ENCODE measurements around the gene AP5M1.
"Not testable (repeated sequence)": the region's sequence is repeated elsewhere in the genome, so short reads cannot be mapped to it uniquely, and the experiment has no call there.

AP5M1 gene, protein sequence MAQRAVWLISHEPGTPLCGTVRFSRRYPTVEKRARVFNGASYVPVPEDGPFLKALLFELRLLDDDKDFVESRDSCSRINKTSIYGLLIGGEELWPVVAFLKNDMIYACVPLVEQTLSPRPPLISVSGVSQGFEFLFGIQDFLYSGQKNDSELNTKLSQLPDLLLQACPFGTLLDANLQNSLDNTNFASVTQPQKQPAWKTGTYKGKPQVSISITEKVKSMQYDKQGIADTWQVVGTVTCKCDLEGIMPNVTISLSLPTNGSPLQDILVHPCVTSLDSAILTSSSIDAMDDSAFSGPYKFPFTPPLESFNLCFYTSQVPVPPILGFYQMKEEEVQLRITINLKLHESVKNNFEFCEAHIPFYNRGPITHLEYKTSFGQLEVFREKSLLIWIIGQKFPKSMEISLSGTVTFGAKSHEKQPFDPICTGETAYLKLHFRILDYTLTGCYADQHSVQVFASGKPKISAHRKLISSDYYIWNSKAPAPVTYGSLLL

DNA sequence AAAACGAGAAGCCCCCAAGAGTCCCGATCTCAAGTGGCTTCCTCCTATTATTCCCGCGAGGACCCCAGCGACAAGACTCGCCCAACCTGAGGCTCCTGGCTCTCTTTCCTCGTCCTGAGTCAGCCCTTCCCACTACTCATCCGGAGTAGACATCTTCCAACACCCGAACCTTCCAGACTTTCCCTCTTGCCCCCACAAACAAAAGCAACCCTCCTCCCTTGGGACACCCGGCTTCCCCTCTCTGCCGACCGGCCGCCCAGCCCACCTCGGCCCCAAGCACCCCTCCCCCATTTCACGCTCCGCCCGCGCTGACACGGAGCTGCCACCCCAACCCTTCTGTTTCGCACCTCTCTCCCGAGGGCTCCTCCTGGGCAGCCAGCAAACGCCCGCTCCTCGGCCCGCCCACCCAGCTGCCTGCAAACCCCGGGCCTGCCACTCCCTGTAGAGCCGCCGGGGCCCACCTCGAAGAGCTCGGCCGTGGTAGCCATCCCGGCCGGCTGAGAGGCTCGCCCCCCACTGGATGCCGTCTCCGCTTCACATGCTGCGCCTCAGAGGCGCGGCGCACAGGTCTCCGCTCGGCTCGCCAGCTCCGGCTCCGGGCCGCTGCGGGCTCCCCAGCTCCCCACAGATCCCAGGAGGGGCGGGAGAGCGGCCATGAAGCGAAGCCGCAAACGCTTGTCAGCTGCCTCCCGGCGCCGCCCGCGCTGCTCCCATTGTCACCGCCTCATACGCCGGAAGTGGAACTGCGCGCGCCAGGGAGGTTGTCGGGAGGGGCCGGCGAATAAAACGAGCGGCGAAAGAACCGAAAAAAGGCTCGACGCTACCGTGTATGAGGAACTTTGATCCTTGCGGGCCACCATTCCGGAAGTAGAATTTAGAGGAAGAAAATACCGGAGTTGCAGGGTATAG, at the start of gene AP5M1, which contains the start of gene EXOC5:
Gene AP5M1 (plus strand): TSS at position 811 of the 909 bp plus-strand sequence. CDS start 344 bp downstream, outside the sequence.
Gene EXOC5 (minus strand): TSS at position 745 of the 909 bp plus-strand sequence. CDS start 257 bp downstream, at position 488.
- Histone ChIP-seq H3K36me3 (replicated peaks) (no peaks in the 10 kb centered on the region), H3K4me1 (peaks cover 14% of the 10 kb centered on the region), H3K27me3 (ENCODE audit: low read depth) (no peaks in the 10 kb centered on the region), H3K4me3 (peak within 1 kb of the TSS; percentile 83), H3K9me3 (no peaks in the 10 kb centered on the region)
- in situ Hi-C loops (cut with MboI; ENCODE audit: low sequenced_read_pairs): no loop called here
- DNase-seq (ENCODE audit: low spot score in 2 of 2): peak; percentile 90 to 95

DNA sequence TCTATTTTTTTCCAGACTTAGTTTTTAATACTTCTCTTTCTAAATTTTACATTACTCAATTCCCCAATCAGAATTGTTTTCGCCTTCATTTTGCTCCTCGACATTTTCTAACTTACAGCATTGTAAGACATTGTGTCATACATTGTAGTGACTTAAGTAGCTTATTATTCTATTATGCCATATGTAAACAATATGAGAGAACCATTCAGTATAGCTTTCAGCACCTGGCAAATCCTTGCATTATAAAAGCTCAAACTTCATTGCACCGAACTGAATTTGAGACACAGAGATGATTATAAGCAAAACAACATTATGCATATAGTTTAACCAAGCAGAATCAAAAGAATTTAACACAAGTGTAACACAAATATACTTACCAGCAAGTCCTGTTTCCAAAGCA, 46.8 kb upstream of the AP5M1 start:
- Histone ChIP-seq H3K36me3 (replicated peaks) (peaks cover 5% of the 10 kb centered on the region; the same call in 1 of the 2 replicates), H3K4me1 (peaks cover 16% of the 10 kb centered on the region), H3K9me3 (no peaks in the 10 kb centered on the region), H3K4me3 (no peak overlapping the region), H3K27me3 (ENCODE audit: low read depth) (no peaks in the 10 kb centered on the region)
- DNase-seq (ENCODE audit: low spot score in 2 of 2): peak; percentile 12 to 90
- in situ Hi-C loops (cut with MboI; ENCODE audit: low sequenced_read_pairs): no loop called here

DNA sequence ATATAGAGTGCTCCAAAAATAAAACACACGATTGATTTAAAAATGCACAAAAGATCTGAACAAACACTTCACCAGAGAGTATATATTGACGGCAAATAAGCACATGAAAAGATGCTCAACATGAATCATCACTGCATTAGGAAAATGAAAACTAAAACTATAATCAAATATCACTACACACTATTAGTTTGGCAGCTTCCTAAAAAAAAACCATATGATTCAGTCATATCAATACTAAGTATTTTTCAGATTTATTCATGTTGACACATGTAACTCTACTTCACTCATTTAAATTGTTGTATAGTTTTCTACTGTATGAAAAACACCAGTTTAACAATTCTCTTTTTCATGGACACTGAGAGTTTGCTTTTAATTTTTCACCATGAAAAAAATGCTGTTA, 41.7 kb upstream of the AP5M1 start:
- no peak for DNase-seq (ENCODE audit: low spot score in 2 of 2)
- no peak overlapping the region for H3K4me3 ChIP-seq
- H3K9me3 ChIP-seq: no peaks in the 10 kb centered on the region
- in situ Hi-C loops (cut with MboI; ENCODE audit: low sequenced_read_pairs): no loop called here
- peaks cover 18% of the 10 kb centered on the region for H3K36me3 ChIP-seq (replicated peaks)
- H3K4me1 ChIP-seq: peaks cover 7% of the 10 kb centered on the region
- no peaks in the 10 kb centered on the region for H3K27me3 ChIP-seq (ENCODE audit: low read depth)

DNA sequence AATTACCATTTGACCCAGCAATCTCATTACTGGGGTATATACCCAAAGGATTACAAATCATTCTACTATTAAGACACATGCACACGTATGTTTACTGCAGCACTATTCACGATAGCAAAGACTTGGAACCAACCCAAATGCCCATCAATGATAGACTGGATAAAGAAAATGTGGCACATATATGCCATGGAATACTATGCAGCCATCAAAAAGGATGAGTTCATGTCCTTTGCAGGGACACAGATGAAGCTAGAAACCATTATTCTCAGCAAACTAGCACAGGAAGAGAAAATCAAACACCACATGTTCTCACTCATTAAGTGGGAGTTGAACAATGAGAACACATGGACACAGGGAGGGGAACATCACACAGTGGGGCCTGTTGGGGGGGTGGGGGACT, 40.5 kb upstream of the AP5M1 start:
- in situ Hi-C loops (cut with MboI; ENCODE audit: low sequenced_read_pairs); H3K4me1 ChIP-seq; DNase-seq (ENCODE audit: low spot score in 2 of 2); H3K4me3 ChIP-seq; H3K27me3 ChIP-seq (ENCODE audit: low read depth); H3K9me3 ChIP-seq: not testable (repeated sequence)
- peaks cover 26% of the 10 kb centered on the region for H3K36me3 ChIP-seq (replicated peaks)

DNA sequence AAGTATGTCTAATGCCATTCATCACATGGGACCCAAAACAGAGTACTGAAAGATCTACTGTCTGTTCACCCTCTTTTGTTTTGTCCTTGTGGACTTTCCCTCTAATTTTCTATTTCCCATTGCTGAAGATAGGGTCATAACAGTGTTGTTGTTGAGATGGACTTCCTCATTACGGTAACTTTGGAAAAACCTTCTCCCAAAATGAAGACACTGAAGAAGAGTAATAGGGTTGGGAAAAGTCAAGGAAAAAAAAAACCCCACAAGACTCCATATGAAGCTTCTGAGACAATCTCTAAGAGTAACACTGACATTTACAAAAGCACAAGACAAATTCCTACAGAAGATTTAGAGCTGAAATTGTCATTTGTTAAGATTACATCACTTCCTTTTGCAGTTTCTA, 36.8 kb upstream of the AP5M1 start:
- no peaks in the 10 kb centered on the region for H3K9me3 ChIP-seq
- peaks cover 31% of the 10 kb centered on the region for H3K36me3 ChIP-seq (replicated peaks)
- in situ Hi-C loops (cut with MboI; ENCODE audit: low sequenced_read_pairs): no loop called here
- H3K4me3 ChIP-seq: no peak overlapping the region
- H3K4me1 ChIP-seq: no peaks in the 10 kb centered on the region
- no peaks in the 10 kb centered on the region for H3K27me3 ChIP-seq (ENCODE audit: low read depth)
- no peak for DNase-seq (ENCODE audit: low spot score in 2 of 2)

DNA sequence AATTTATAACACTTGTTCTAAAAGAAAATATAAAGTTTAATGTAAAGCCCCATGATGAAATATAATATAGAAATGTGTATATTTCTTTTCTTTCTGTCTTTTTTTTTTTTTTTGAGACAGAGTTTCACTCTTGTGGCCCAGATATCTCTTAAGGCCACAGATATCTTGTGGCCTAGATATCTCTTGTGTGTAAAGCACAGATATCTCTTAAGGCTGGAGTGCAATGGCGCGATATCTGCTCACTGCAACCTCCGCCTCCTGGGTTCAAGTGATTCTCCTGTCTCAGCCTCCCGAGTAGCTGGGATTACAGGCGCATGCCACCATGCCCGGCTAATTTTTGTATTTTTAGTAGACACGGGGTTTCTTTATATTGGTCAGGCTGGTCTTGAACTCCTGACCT, 28.7 kb upstream of the AP5M1 start:
- H3K4me3 ChIP-seq; H3K27me3 ChIP-seq (ENCODE audit: low read depth); H3K9me3 ChIP-seq; in situ Hi-C loops (cut with MboI; ENCODE audit: low sequenced_read_pairs); DNase-seq (ENCODE audit: low spot score in 2 of 2); H3K4me1 ChIP-seq; H3K36me3 ChIP-seq (replicated peaks): not testable (repeated sequence)

DNA sequence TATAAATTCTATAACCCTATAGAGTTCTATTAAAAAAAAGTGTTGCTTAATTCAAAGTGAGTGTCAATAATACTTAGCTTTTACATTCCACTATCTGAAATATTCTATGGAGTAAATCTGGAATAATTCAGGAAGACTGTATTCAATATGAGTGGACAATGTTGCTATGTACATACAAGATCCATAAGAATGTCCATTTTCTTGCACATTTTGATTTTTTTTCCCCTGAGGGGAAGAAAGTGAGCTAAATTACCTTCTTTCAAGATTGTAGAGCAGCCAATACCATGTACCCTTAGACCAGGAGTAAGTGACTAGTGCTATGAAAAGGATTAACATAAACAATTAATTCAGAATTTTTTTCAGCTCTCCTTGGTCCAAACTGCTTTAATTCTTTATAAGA, 25.5 kb upstream of the AP5M1 start:
- Histone ChIP-seq H3K27me3 (ENCODE audit: low read depth) (no peaks in the 10 kb centered on the region), H3K4me3 (no peak overlapping the region), H3K4me1 (peaks cover 9% of the 10 kb centered on the region), H3K9me3 (no peaks in the 10 kb centered on the region), H3K36me3 (replicated peaks) (peaks cover 6% of the 10 kb centered on the region)
- in situ Hi-C loops (cut with MboI; ENCODE audit: low sequenced_read_pairs): no loop called here
- DNase-seq (ENCODE audit: low spot score in 2 of 2): no peak

DNA sequence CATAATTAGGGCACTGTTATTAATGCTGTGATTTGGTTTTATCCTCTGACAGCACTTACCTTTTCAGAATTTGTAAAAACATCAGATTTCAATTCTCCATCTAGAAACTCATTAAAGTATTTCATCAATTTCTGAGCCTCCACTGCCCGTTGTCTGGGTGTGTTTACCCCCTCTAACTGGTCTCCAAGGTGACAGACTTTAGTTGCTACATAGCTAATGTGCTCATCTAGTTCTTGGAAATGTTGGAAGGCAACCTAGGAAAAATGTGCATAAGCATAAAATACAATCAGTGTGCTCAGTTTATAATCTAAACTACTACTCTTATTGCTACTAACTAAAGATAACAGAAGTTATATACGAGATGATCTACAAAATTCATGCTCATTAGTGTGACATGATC, 24.7 kb upstream of the AP5M1 start:
- DNase-seq (ENCODE audit: low spot score in 2 of 2): no peak
- no peaks in the 10 kb centered on the region for H3K27me3 ChIP-seq (ENCODE audit: low read depth)
- in situ Hi-C loops (cut with MboI; ENCODE audit: low sequenced_read_pairs): no loop called here
- H3K9me3 ChIP-seq: no peaks in the 10 kb centered on the region
- H3K4me3 ChIP-seq: no peak overlapping the region
- peaks cover 13% of the 10 kb centered on the region for H3K4me1 ChIP-seq
- H3K36me3 ChIP-seq (replicated peaks): peaks cover 6% of the 10 kb centered on the region

DNA sequence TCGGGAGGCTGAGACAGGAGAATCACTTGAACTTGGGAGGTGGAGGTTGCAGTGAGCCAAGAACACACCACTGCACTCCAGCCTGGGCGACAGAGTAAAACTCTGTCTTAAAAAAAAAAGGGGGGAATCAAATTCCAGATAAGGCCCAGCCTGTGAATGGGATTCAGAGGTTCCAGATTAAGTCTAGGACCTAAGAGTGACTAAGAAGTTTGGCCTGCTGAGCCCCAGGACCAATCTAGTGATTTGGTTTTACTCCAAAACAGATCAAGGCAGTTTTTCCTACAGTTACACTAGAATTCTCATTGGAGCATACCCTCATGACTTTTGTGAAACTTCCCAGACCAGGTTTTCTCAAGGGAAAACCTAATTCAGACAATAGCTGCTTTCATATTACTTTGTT, 22.8 kb upstream of the AP5M1 start:
- no peaks in the 10 kb centered on the region for H3K27me3 ChIP-seq (ENCODE audit: low read depth)
- no peaks in the 10 kb centered on the region for H3K9me3 ChIP-seq
- in situ Hi-C loops (cut with MboI; ENCODE audit: low sequenced_read_pairs): no loop called here
- no peaks in the 10 kb centered on the region; the same call in none of the 2 replicates for H3K36me3 ChIP-seq (replicated peaks)
- DNase-seq (ENCODE audit: low spot score in 2 of 2): no peak
- H3K4me3 ChIP-seq: no peak overlapping the region
- H3K4me1 ChIP-seq: peaks cover 13% of the 10 kb centered on the region

DNA sequence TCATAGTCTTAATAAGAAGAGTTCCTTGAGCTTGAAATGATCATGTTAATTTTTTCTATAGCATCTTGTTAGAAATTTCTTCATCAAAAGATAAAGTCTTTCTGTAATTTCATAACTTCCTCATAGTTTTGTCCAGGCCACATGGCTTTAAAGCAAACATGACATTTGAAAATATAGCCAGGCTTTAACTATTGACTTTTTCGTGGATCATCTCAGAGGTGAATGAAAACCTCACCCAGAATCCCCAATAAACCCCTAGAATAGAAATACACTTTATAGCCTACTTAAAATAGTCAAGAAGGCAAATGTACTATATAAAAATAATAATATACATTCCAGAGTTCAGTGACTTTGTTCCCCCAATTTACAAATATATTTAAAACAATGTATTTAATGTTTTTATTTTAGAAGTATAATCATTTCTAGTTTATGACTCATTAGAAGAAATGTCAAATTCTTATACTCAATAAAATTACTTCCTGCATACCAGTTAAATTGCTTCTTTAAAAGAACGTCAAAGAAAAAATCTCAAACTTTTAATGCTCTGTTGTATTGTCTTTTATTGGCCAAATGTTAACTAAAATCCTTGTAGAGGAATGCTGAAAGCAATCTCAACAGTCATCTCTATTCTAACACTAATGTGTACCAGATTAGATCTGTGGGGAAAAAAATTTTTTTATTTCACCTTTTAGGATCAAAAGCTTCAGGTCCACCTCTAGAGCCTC, 21.7 kb upstream of the AP5M1 start:
- peak in 1 of 2 experiments; percentile 6 for DNase-seq (ENCODE audit: low spot score in 2 of 2)
- in situ Hi-C loops (cut with MboI; ENCODE audit: low sequenced_read_pairs): no loop called here
- H3K4me1 ChIP-seq: peaks cover 13% of the 10 kb centered on the region
- no peak overlapping the region for H3K4me3 ChIP-seq
- no peaks in the 10 kb centered on the region for H3K9me3 ChIP-seq
- no peaks in the 10 kb centered on the region; the same call in none of the 2 replicates for H3K36me3 ChIP-seq (replicated peaks)
- H3K27me3 ChIP-seq (ENCODE audit: low read depth): no peaks in the 10 kb centered on the region

DNA sequence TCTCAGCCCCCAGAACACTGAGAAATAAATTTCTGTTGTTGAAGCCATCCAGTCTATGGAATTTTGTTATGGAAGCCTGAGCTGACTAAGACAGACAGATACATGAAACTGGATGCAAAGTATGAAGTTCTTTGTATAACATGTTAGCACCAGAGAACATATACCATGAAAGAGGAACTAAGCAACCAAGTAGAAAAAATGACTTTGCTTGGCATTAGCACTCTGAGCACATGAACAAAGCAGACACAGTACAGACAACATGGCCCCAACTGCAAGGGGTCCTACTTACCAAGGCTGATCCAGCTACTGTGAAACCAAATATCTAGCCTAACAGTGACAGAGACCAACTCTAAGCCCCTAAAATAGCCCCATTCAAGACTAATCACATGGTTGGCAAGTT, 13.9 kb upstream of the AP5M1 start:
- DNase-seq (ENCODE audit: low spot score in 2 of 2): no peak
- Histone ChIP-seq H3K9me3 (peaks cover 5% of the 10 kb centered on the region; the same call in 1 of the 2 replicates), H3K4me1 (peaks cover 18% of the 10 kb centered on the region), H3K4me3 (no peak overlapping the region), H3K27me3 (ENCODE audit: low read depth) (no peaks in the 10 kb centered on the region), H3K36me3 (replicated peaks) (no peaks in the 10 kb centered on the region; the same call in 1 of the 2 replicates)
- in situ Hi-C loops (cut with MboI; ENCODE audit: low sequenced_read_pairs): no loop called here

DNA sequence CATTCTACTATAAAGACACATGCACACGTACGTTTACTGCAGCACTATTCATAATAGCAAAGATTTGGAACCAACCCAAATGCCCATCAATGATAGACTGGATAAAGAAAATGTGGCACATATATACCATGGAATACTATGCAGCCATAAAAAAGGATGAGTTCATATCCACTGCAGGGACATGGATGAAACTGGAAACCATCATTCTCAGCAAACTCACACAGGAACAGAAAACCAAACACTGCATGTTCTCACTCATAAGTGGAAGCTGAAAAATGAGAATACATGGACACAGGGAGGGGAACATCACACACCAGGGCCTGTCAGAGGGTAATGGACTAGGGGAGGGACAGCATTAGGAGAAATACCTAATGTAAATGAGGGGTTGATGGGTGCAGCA, 10.6 kb upstream of the AP5M1 start:
- H3K27me3 ChIP-seq (ENCODE audit: low read depth); H3K4me3 ChIP-seq; H3K36me3 ChIP-seq (replicated peaks); DNase-seq (ENCODE audit: low spot score in 2 of 2); in situ Hi-C loops (cut with MboI; ENCODE audit: low sequenced_read_pairs); H3K9me3 ChIP-seq: not testable (repeated sequence)
- peaks cover 16% of the 10 kb centered on the region for H3K4me1 ChIP-seq

DNA sequence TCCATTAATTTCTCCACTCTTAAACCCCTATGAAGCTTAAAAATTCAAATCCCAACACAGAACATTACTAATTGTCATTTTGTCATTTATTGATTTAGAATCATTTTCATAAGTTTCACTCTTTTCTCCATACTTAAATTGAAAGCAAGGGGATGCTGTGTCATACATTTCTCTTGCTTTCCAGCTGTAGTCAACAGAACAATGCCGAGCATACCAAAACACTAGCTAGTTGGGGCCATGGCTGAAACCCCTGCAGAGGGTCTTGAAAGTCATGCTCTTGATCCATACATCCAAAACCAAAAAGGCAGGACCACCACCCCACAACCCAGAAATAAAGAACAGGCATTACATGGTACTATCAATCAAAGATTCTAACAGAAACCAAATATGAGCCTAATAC, 9.1 kb upstream of the AP5M1 start:
- no peak for DNase-seq (ENCODE audit: low spot score in 2 of 2)
- H3K36me3 ChIP-seq (replicated peaks): no peaks in the 10 kb centered on the region; the same call in 1 of the 2 replicates
- peaks cover 4% of the 10 kb centered on the region for H3K4me1 ChIP-seq
- in situ Hi-C loops (cut with MboI; ENCODE audit: low sequenced_read_pairs): no loop called here
- no peak overlapping the region for H3K4me3 ChIP-seq
- no peaks in the 10 kb centered on the region for H3K27me3 ChIP-seq (ENCODE audit: low read depth)
- H3K9me3 ChIP-seq: peaks cover 2% of the 10 kb centered on the region; the same call in 1 of the 2 replicates
